ENCODE results near the gene PLA2G2C.

DNA sequence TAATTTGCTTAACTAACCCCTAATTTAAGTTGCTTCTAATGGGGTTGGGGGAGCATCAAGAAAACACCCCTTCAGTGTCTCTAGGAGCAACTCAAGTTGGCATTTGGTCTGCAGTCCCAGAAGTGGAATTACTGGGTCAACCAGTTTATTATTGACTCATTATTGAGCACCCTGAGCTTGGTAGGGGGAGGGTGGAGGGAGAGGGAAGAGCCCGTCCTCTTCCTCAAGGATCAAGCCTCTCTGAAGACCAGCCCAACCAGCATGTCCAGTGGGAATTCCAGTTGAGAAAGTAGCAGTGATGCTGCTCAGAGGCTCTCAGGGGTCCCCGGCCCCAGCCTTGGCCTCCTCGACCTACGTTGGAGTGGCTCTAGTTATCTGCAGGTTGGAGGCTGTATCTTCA, 49.3 kb downstream of the PLA2G2C start:
- no peak for TF ChIP-seq EZH2phosphoT487 (IDR thresholded peaks at IDR 0.05; ENCODE audit: borderline replicate concordance, low read depth, low read length)
- TF ChIP-seq, protein P1, sequence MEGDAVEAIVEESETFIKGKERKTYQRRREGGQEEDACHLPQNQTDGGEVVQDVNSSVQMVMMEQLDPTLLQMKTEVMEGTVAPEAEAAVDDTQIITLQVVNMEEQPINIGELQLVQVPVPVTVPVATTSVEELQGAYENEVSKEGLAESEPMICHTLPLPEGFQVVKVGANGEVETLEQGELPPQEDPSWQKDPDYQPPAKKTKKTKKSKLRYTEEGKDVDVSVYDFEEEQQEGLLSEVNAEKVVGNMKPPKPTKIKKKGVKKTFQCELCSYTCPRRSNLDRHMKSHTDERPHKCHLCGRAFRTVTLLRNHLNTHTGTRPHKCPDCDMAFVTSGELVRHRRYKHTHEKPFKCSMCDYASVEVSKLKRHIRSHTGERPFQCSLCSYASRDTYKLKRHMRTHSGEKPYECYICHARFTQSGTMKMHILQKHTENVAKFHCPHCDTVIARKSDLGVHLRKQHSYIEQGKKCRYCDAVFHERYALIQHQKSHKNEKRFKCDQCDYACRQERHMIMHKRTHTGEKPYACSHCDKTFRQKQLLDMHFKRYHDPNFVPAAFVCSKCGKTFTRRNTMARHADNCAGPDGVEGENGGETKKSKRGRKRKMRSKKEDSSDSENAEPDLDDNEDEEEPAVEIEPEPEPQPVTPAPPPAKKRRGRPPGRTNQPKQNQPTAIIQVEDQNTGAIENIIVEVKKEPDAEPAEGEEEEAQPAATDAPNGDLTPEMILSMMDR (conservative IDR thresholded peaks at IDR 0.05; ENCODE audit: low read length) = no peak

Data from OCI-LY7 (cell line).